Right lobe of liver (tissue), 6 donors: ENCODE measurements around the gene XRCC6. TPM values are rescaled to one million over a fixed set of nuclear protein-coding genes. Genes with fewer than 3 reads are reported as not detected.
A peak's percentile ranks its signal among the peaks of the same experiment; 100 is the strongest.

Source experiments
- ATAC-seq, 4 donors: fragments of 200-7000 bp; cut with Tn5 transposase; one replicate each; pipeline ENCODE4 v1.9.1; 2020; ENCODE audit warnings: mild to moderate bottlenecking in 4 of 4, moderate library complexity in 4 of 4
- DNase-seq, 3 donors: peaks; one replicate each; pipeline ENCODE4 v3.0.0-alpha.2; 2020
- H3K27ac ChIP-seq, 3 donors: fragments of 200-600 bp; one replicate each; pipeline ENCODE4 v1.8.0; 2022
- H3K27me3 ChIP-seq, 2 donors: fragments of 200-600 bp; one replicate each; pipeline ENCODE4 v1.8.0; 2022
- H3K36me3 ChIP-seq, 4 donors: fragments of 200-600 bp; sonication (generic) in 1 of 4; one replicate each; pipeline versions ENCODE4 v1.5.1 to v1.8.0; 2017 to 2022; ENCODE audit warnings: control low read depth in 1 of 4
- H3K4me1 ChIP-seq, 4 donors: fragments of 200-600 bp; sonication (generic) in 1 of 4; one replicate each; pipeline versions ENCODE4 v1.5.1 to v1.8.0; 2017 to 2022; ENCODE audit warnings: control low read depth in 1 of 4
- H3K4me3 ChIP-seq, 3 donors: fragments of 200-600 bp; one replicate each; pipeline ENCODE4 v1.8.0; 2022
- H3K9me3 ChIP-seq, 4 donors: fragments of 200-600 bp; sonication (generic) in 1 of 4; one replicate each; pipeline versions ENCODE4 v1.5.1 to v1.8.0; 2017 to 2022; ENCODE audit warnings: control low read depth in 1 of 4
- CTCF ChIP-seq, 4 donors: fragments of 200-600 bp in 3 of 4; fragments of 450-650 bp in 1 of 4; IDR thresholded peaks; one replicate each; pipeline versions ENCODE4 v1.5.1 to v1.8.0; 2016 to 2022; ENCODE audit warnings: antibody characterized with exemption in 4 of 4, mild to moderate bottlenecking in 2 of 4
- POLR2A ChIP-seq: fragments of 450-650 bp; IDR thresholded peaks from one replicate; pipeline ENCODE4 v1.6.1; 2017; ENCODE audit warnings: antibody characterized with exemption, mild to moderate bottlenecking
- WGBS: methylation state at CpG from one replicate; pipeline ENCODE4 v1.1.6; 2018; ENCODE audit warnings: low coverage, low lambda C conversion rate; ENCODE audit not compliant: insufficient coverage; ENCODE audit errors: missing lambda C conversion rate; 5-methylcytosine and 5-hydroxymethylcytosine counted together
- intact Hi-C, 2 donors: fragments of 100-400 bp; cut with DNase I; formaldehyde crosslinking; loops; one replicate each; pipeline versions ENCODE4 v1.11.2 to v1.14.1; 2022
- total RNA-seq, 6 experiments: library from RNA; depleted of rRNA in 2 of 6; stranded (reverse); fragments of >200 nt in 2 of 6; fragmentation: NEBNext Ultra II Directional in 3 of 6; extraction: Animal tissue kit (Norgen Biotek cat#: 25700) in 3 of 6; gene quantifications; one replicate each; pipeline versions ENCODE4 v1.1.0 to v1.2.4, GENCODE V29; 2016 to 2023
- donor health status: DM: no; HTN: yes; CAD: no.
- donor health status: DM: no; HTN: no; CAD: no.
- donor health status: DM: no; HTN: no; CAD: no.
- donor health status: DM: no; HTN: yes; CAD: no.
- donor health status: DM: no; HTN: yes; CAD: no.

The XRCC6 gene
- total RNA-seq, 6 experiments from 2014 or later: 71.0 to 122 (median 91.1) TPM

DNA sequence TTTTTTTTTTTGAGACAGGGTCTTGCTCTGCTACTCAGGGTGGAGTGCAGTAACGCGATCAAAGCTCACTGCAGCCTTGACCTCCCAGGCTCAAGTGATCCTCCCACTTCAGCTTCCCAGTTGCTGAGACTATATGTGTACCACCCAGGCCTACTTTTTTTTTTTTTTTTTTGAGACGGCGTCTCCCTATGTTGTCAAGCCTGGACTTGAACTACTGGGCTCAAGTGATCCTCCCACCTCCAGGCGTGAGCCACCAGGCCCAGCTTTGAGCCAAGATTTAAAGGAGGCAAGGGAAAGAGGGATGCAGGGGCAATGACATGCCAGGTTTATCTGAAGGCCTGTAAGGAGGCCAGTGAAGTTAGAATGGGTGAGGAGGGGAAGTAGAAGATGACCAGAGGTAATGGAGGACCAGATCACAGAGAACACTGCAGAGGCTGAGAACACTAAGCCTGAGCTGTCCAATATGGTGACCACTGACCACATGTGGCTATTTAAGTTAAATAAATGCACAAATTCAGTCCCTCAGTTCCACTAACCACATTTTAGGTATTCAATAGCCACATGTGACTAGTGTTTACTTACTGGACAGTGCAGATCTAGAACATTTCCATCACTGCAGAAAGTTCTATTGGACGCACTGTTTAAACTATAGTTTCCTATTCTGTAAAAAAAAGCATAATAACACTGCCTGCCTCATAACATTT is 8.3 kb upstream of the XRCC6 start:
- H3K36me3 ChIP-seq: peaks cover 0 to 5% (median 1%) of the 10 kb centered on the region in 4 donors
- TF ChIP-seq POLR2A (no peak), CTCF (IDR thresholded peaks at IDR 0.05) (no peak)
- ATAC-seq: no peak
- peak overlapping the region in 2 of 3 donors; percentile 38 to 59 for H3K27ac ChIP-seq
- no peak overlapping the region for H3K4me3 ChIP-seq
- intact Hi-C loops: no loop called here
- H3K9me3 ChIP-seq: no peaks in the 10 kb centered on the region
- H3K27me3 ChIP-seq: no peaks in the 10 kb centered on the region
- DNase-seq: no peak
- WGBS: 87% methylated on average over 4 of the region's 6 CpGs
- H3K4me1 ChIP-seq: peaks cover 0 to 33% (median 9%) of the 10 kb centered on the region in 4 donors

GRCh38 chr22:41613456-41613855 is 7.6 kb upstream of the XRCC6 start:
- WGBS: 23% methylated on average over 2 of the region's 2 CpGs
- H3K4me3 ChIP-seq: no peak overlapping the region
- peak; percentile 92 to 98 (median 96) for ATAC-seq

DNA sequence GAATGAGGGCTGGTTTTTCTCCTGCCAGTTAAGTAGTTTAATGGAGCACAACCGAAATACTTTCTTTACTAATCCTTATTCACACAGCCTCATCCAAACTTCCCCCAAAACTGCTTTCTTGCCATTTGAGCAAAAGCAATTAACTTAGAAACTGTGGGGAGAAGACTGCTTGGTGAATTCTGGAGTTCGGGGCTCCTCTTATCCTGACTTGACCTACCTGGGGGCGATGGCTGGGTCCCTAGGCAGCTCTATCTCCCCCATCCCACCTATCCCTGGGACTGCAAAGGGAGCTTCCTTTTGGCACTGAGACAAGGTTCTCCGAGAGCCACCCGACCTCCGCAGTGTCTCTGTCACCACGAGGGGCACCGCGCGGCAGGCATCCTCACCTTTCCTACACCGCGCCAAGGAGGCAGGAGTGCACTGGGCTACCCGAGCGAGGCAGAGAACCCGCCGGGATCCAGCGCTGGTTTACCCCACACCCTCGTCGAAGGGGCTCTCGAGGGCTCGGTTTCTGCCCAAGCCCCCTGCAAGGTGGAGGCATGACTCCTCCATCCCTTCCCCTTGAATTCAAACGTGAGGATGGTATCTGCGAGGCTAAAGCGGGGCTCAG is 1.0 kb upstream of the XRCC6 start:
- TF ChIP-seq CTCF (IDR thresholded peaks at IDR 0.05): no peak
- no peak for TF ChIP-seq POLR2A
- ATAC-seq (peak; percentile 16 to 37 (median 24)), DNase-seq (peak; percentile 62 to 74 (median 64))
- Histone ChIP-seq H3K4me3 (peak overlapping the region; percentile 80 to 98 (median 90)), H3K4me1 (peaks cover 3 to 39% (median 8%) of the 10 kb centered on the region in 4 donors), H3K9me3 (no peaks in the 10 kb centered on the region), H3K27ac (peak overlapping the region; percentile 89 to 98 (median 91)), H3K27me3 (no peaks in the 10 kb centered on the region), H3K36me3 (peaks cover 0 to 28% (median 10%) of the 10 kb centered on the region in 4 donors)
- intact Hi-C loops: no loop called here
- 5% methylated on average over 10 of the region's 24 CpGs for WGBS

More at GRCh38 chr22:41613456-41613855, 7.6 kb upstream of the XRCC6 start:
- peak; percentile 63 to 87 (median 79) for DNase-seq
- H3K27ac ChIP-seq: peak overlapping the region in 1 of 3 donors; percentile 59
- H3K27me3 ChIP-seq: no peaks in the 10 kb centered on the region
- peaks cover 0 to 37% (median 9%) of the 10 kb centered on the region in 4 donors for H3K4me1 ChIP-seq
- intact Hi-C loops: no loop called here
- H3K36me3 ChIP-seq: peaks cover 0 to 2% (median 0%) of the 10 kb centered on the region in 4 donors
- H3K9me3 ChIP-seq: no peaks in the 10 kb centered on the region
- no peak for TF ChIP-seq CTCF (IDR thresholded peaks at IDR 0.05)
- TF ChIP-seq POLR2A: no peak

- H3K36me3 ChIP-seq: peaks cover 0 to 34% (median 11%) of the 10 kb centered on the region in 4 donors
- DNase-seq (no peak), ATAC-seq (peak; percentile 9 to 95 (median 26))
- H3K27ac ChIP-seq: peak within 1 kb of the TSS; percentile 94 to 99 (median 96)
- H3K27me3 ChIP-seq: no peaks in the 10 kb centered on the region
- H3K4me3 ChIP-seq: peak within 1 kb of the TSS; percentile 80 to 98 (median 90)
- peaks cover 3 to 35% (median 7%) of the 10 kb centered on the region in 4 donors for H3K4me1 ChIP-seq
- WGBS: under 1% methylated on average over 17 of the region's 40 CpGs
- intact Hi-C loops: no loop called here
- H3K9me3 ChIP-seq: no peaks in the 10 kb centered on the region
- TF ChIP-seq CTCF (IDR thresholded peaks at IDR 0.05) (no peak), POLR2A (peak; percentile 96)
Measured at GRCh38 chr22:41620589-41621098, 451 bp upstream of the XRCC6 start, which contains the start of gene DESI1. TSS of gene DESI1 (minus strand) at chr22:41621043. CDS start at chr22:41620839, 204 bp downstream.
